Keratinocyte (primary cell): ENCODE measurements around the gene ADGRB3.

Experiments
- CTCF ChIP-seq, 3 experiments: IDR thresholded peaks in 1 of 3; conservative IDR thresholded peaks in 1 of 3; optimal IDR thresholded peaks in 1 of 3; 2 replicates in 2 of 3; 3 replicates in 1 of 3; pipeline versions ENCODE3 to v1.5.1; 2011; ENCODE audit warnings: low read length in 3 of 3, mild to moderate bottlenecking in 3 of 3, moderate library complexity in 2 of 3, control low read depth in 1 of 3, inconsistent platforms in 1 of 3; ENCODE audit not compliant: insufficient read depth in 2 of 3; ENCODE audit errors: extremely low read depth in 1 of 3
- EZH2 ChIP-seq: IDR thresholded peaks from one replicate; pipeline ENCODE4 v1.6.1; 2012; ENCODE audit warnings: inconsistent platforms, mild to moderate bottlenecking, low read length, moderate library complexity

DNA sequence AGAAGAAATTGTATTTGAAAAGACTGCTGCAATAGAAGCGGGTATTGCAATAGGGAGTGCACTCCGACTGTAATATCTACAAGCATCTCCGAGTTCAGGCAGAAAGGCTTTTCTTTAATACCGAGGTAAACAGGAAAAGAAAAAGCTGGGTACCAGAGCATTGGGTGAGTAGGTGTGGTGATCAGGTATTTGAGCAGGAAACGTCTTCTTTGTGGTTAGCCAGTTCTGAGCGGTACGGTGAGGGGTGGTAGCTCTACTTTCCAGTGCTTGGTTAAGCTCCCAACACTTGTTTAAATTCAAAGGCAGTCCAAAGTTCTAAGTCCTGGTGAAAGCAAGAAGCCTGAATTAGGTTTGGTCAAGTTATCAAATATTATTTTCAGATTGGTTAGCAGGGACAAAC lies 757.7 kb downstream of the ADGRB3 start:
- TF ChIP-seq EZH2, result no peak
- TF ChIP-seq CTCF (optimal IDR thresholded peaks at IDR 0.05 in 1 of 3, IDR thresholded peaks at IDR 0.05 in 1 of 3, conservative IDR thresholded peaks at IDR 0.05 in 1 of 3; ENCODE audit: extremely low read depth in 1 of 3, insufficient read depth in 2 of 3, low read length in 3 of 3), result no peak
